PC-3 (cell line): ENCODE measurements around the gene EMILIN3.

Source experiments
- EZH2 ChIP-seq: fragments of 300-600 bp; sonication (generic); IDR thresholded peaks from one replicate; pipeline ENCODE4 v1.6.1; 2017; ENCODE audit warnings: antibody characterized with exemption, mild to moderate bottlenecking, low read length; ENCODE audit not compliant: unreplicated experiment
- EZH2phosphoT487 ChIP-seq: fragments of 300-600 bp; sonication (generic); IDR thresholded peaks from 2 replicates; pipeline ENCODE4 v1.6.1; 2018; ENCODE audit warnings: mild to moderate bottlenecking, antibody characterized with exemption, low read length, borderline replicate concordance
- TF ChIP-seq, protein P1 (sequence below): fragments of 300-600 bp; sonication (generic); conservative IDR thresholded peaks from 2 replicates; pipeline ENCODE4 v1.5.1; 2017; ENCODE audit warnings: antibody characterized with exemption, low read depth, mild to moderate bottlenecking, low read length

GRCh38 chr20:41356951-41357350 is 9.7 kb downstream of the EMILIN3 start:
- TF ChIP-seq, protein P1, sequence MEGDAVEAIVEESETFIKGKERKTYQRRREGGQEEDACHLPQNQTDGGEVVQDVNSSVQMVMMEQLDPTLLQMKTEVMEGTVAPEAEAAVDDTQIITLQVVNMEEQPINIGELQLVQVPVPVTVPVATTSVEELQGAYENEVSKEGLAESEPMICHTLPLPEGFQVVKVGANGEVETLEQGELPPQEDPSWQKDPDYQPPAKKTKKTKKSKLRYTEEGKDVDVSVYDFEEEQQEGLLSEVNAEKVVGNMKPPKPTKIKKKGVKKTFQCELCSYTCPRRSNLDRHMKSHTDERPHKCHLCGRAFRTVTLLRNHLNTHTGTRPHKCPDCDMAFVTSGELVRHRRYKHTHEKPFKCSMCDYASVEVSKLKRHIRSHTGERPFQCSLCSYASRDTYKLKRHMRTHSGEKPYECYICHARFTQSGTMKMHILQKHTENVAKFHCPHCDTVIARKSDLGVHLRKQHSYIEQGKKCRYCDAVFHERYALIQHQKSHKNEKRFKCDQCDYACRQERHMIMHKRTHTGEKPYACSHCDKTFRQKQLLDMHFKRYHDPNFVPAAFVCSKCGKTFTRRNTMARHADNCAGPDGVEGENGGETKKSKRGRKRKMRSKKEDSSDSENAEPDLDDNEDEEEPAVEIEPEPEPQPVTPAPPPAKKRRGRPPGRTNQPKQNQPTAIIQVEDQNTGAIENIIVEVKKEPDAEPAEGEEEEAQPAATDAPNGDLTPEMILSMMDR, result no peak
- TF ChIP-seq EZH2phosphoT487 (no peak), EZH2 (no peak)
